Stomach (tissue), 4 donors: ENCODE data around the gene SLC16A7.

Experiments
- CTCF ChIP-seq, 7 experiments: fragments of 450-650 bp in 4 of 7; fragments of 200-600 bp in 3 of 7; sonication (generic) in 3 of 7; IDR thresholded peaks; one replicate each; pipeline ENCODE4 v1.5.1; 2016 to 2019; ENCODE audit warnings: antibody characterized with exemption in 7 of 7, control low read depth in 2 of 7, mild to moderate bottlenecking in 1 of 7
- EP300 ChIP-seq: sonication (generic); formaldehyde crosslinking; IDR thresholded peaks from one replicate; pipeline ENCODE4 v1.6.1; 2017; ENCODE audit warnings: antibody characterized with exemption
- POLR2A ChIP-seq, 4 donors: fragments of 450-650 bp; IDR thresholded peaks; one replicate each; pipeline ENCODE4 v1.6.1; 2016; ENCODE audit warnings: antibody characterized with exemption in 4 of 4, control low read depth in 2 of 4, mild to moderate bottlenecking in 1 of 4, moderate library complexity in 1 of 4

GRCh38 chr12:59643550-59643949 is 47.7 kb downstream of the SLC16A7 start:
- TF ChIP-seq POLR2A (IDR thresholded peaks at IDR 0.05), result no peak
- TF ChIP-seq CTCF (IDR thresholded peaks at IDR 0.05), result no peak
- no peak for TF ChIP-seq EP300
